Keratinocyte (primary cell): ENCODE data around the gene RAPGEF1. TPM values are rescaled to one million over a fixed set of nuclear protein-coding genes. Genes with fewer than 3 reads are reported as not detected.

Experiments used
- DNase-seq: peaks from one replicate; pipeline ENCODE4 v3.0.0-alpha.2; 2011; ENCODE audit warnings: low read depth, missing footprints, low spot score
- FAIRE-seq: peaks from 2 replicates; lab custom pipeline; 2011; peaks lifted over from hg19 to GRCh38; lab: Jason Lieb, UNC
- H2AFZ ChIP-seq: 2 replicates; pipeline ENCODE4 v1.6.0; 2012; ENCODE audit warnings: low read length, control low read depth, inconsistent platforms; ENCODE audit not compliant: control insufficient read depth
- H3K27ac ChIP-seq: 2 replicates; pipeline ENCODE4 v1.5.1; 2011; ENCODE audit warnings: low read length; ENCODE audit not compliant: control insufficient read depth, insufficient read depth
- H3K27me3 ChIP-seq: 3 replicates; pipeline ENCODE4 v1.6.0; 2011; ENCODE audit warnings: low read length; ENCODE audit not compliant: control insufficient read depth, insufficient read depth; ENCODE audit errors: extremely low read depth
- H3K36me3 ChIP-seq, 2 experiments: 2 replicates in 1 of 2; 3 replicates in 1 of 2; pipeline ENCODE4 v1.5.1; 2011; ENCODE audit warnings: low read length in 2 of 2, mild to moderate bottlenecking in 1 of 2; ENCODE audit not compliant: control insufficient read depth in 2 of 2, insufficient read depth in 2 of 2; ENCODE audit errors: extremely low read depth in 1 of 2
- H3K4me1 ChIP-seq: 3 replicates; pipeline ENCODE4 v1.5.1; 2011; ENCODE audit warnings: low read length; ENCODE audit not compliant: control insufficient read depth, insufficient read depth; ENCODE audit errors: extremely low read depth
- H3K4me2 ChIP-seq: 3 replicates; pipeline ENCODE4 v1.6.0; 2011; ENCODE audit warnings: low read depth, low read length; ENCODE audit not compliant: control insufficient read depth, insufficient read depth; ENCODE audit errors: extremely low read depth
- H3K4me3 ChIP-seq, 3 experiments: fragments of 200-600 bp in 1 of 3; sonication (generic) in 1 of 3; 2 replicates in 2 of 3; 3 replicates in 1 of 3; pipeline ENCODE4 v1.5.1; 2011 to 2016; ENCODE audit warnings: low read length in 3 of 3, mild to moderate bottlenecking in 3 of 3, control low read depth in 2 of 3, inconsistent platforms in 1 of 3, low read depth in 1 of 3, mixed read lengths in 1 of 3, mixed run types in 1 of 3, moderate library complexity in 1 of 3; ENCODE audit not compliant: control insufficient read depth in 2 of 3, insufficient read depth in 2 of 3; ENCODE audit errors: extremely low read depth in 1 of 3
- H3K79me2 ChIP-seq: 2 replicates; pipeline ENCODE4 v1.6.0; 2012; ENCODE audit warnings: low read length; ENCODE audit not compliant: control insufficient read depth, insufficient read depth
- H3K9ac ChIP-seq: 3 replicates; pipeline ENCODE4 v1.6.0; 2011; ENCODE audit warnings: low read length; ENCODE audit not compliant: control insufficient read depth, insufficient read depth; ENCODE audit errors: extremely low read depth
- H3K9me1 ChIP-seq: 3 replicates; pipeline ENCODE4 v1.6.0; 2011; ENCODE audit warnings: low read length; ENCODE audit not compliant: control insufficient read depth, insufficient read depth; ENCODE audit errors: extremely low read depth
- H3K9me3 ChIP-seq: 2 replicates; pipeline ENCODE4 v1.5.1; 2012; ENCODE audit warnings: low read depth, low read length; ENCODE audit not compliant: control insufficient read depth
- H4K20me1 ChIP-seq: 3 replicates; pipeline ENCODE4 v1.6.0; 2011; ENCODE audit warnings: low read length; ENCODE audit not compliant: control insufficient read depth, insufficient read depth; ENCODE audit errors: extremely low read depth
- CTCF ChIP-seq, 3 experiments: IDR thresholded peaks in 1 of 3; conservative IDR thresholded peaks in 1 of 3; optimal IDR thresholded peaks in 1 of 3; 2 replicates in 2 of 3; 3 replicates in 1 of 3; pipeline versions ENCODE3 to v1.5.1; 2011; ENCODE audit warnings: low read length in 3 of 3, mild to moderate bottlenecking in 3 of 3, moderate library complexity in 2 of 3, control low read depth in 1 of 3, inconsistent platforms in 1 of 3; ENCODE audit not compliant: insufficient read depth in 2 of 3; ENCODE audit errors: extremely low read depth in 1 of 3
- EZH2 ChIP-seq: IDR thresholded peaks from one replicate; pipeline ENCODE4 v1.6.1; 2012; ENCODE audit warnings: inconsistent platforms, mild to moderate bottlenecking, low read length, moderate library complexity
- dilution Hi-C: fragments of 300-500 bp; cut with MboI; formaldehyde crosslinking; loops from one replicate; pipeline ENCODE4 v1.7.0; 2020; ENCODE audit warnings: low sequenced_read_pairs; ENCODE audit not compliant: extremely low pct_ligation_motif_present
- polyA plus RNA-seq, 5 experiments: library from polyadenylated mRNA; depleted of rRNA in 3 of 5; stranded (reverse) in 3 of 5; stranded (forward) in 1 of 5; unstranded in 1 of 5; fragments of >200 nt; gene quantifications; 1 replicate in 1 of 5; 2 replicates in 3 of 5; 3 replicates in 1 of 5; pipeline versions ENCODE4 v1.2.1 to v1.2.3, GENCODE V29; 2011 to 2012; ENCODE audit warnings: missing spikeins in 2 of 5, low read depth in 1 of 5, low replicate concordance in 1 of 5

Gene RAPGEF1
- polyA plus RNA-seq, 1 donor (not counting 4 experiments of a cell fraction or from before 2014, with no cell fraction given): 18.5 TPM

GRCh38 chr9:131703697-131704096 lies 36.2 kb downstream of the RAPGEF1 start:
- H3K27ac ChIP-seq: peak overlapping the region; percentile 19
- H3K4me2 ChIP-seq: peak overlapping the region; percentile 17
- peaks cover 29% of the 10 kb centered on the region for H3K79me2 ChIP-seq

GRCh38 chr9:131702911-131703310 lies 37.0 kb downstream of the RAPGEF1 start:
- Histone ChIP-seq H2AFZ (no peak overlapping the region), H3K36me3 (no peaks in the 10 kb centered on the region), H3K9me1 (no peaks in the 10 kb centered on the region), H3K27ac (peak overlapping the region; percentile 37), H4K20me1 (peaks cover 5% of the 10 kb centered on the region), H3K27me3 (no peaks in the 10 kb centered on the region), H3K79me2 (peaks cover 31% of the 10 kb centered on the region), H3K4me3 (no peak overlapping the region), H3K4me1 (peaks cover 62% of the 10 kb centered on the region), H3K4me2 (peak overlapping the region; percentile 17), H3K9me3 (no peaks in the 10 kb centered on the region), H3K9ac (no peak overlapping the region)
- TF ChIP-seq CTCF (optimal IDR thresholded peaks at IDR 0.05 in 1 of 3, IDR thresholded peaks at IDR 0.05 in 1 of 3, conservative IDR thresholded peaks at IDR 0.05 in 1 of 3; ENCODE audit: extremely low read depth in 1 of 3, insufficient read depth in 2 of 3, low read length in 3 of 3) (no peak), EZH2 (no peak)
- no peak for FAIRE-seq
- dilution Hi-C loops: no loop called here
- DNase-seq: no peak

More at GRCh38 chr9:131703697-131704096, 36.2 kb downstream of the RAPGEF1 start:
- Histone ChIP-seq H3K9me1 (no peaks in the 10 kb centered on the region), H3K9ac (no peak overlapping the region), H3K27me3 (no peaks in the 10 kb centered on the region), H3K4me3 (no peak overlapping the region), H3K4me1 (peaks cover 63% of the 10 kb centered on the region), H3K36me3 (no peaks in the 10 kb centered on the region), H4K20me1 (peaks cover 5% of the 10 kb centered on the region), H2AFZ (no peak overlapping the region), H3K9me3 (no peaks in the 10 kb centered on the region)
- no peak for DNase-seq
- dilution Hi-C loops: no loop called here
- no peak for FAIRE-seq
- TF ChIP-seq EZH2 (no peak), CTCF (optimal IDR thresholded peaks at IDR 0.05 in 1 of 3, IDR thresholded peaks at IDR 0.05 in 1 of 3, conservative IDR thresholded peaks at IDR 0.05 in 1 of 3; ENCODE audit: extremely low read depth in 1 of 3, insufficient read depth in 2 of 3, low read length in 3 of 3) (no peak)
